ENCODE results near the gene DSCAML1.

The DSCAML1 gene

DNA sequence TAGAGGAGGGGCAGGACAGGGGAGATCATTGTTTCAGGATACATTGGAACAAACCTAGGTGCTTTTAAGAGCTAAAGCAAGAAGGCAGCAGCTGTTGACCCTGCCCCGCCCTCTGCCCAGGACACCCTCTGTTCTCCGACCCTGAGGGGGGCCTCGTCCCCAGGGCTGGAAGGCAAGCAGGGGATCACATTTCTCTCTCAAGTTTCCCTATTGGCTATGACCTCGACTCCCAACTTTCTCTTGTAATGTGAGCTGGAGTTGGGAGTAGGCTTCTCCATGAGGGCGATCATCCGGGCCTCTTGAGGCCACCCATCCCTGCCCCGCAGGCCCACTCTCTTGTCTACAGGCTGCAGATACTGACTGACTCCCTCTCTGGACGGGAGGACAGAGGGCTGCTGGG is 37.7 kb downstream of the DSCAML1 start:
- no peaks in the 10 kb centered on the region for H3K36me3 Mint-ChIP-seq (ENCODE audit: low read depth)
- DNase-seq, result peak; percentile 48
- TF ChIP-seq, protein P1, sequence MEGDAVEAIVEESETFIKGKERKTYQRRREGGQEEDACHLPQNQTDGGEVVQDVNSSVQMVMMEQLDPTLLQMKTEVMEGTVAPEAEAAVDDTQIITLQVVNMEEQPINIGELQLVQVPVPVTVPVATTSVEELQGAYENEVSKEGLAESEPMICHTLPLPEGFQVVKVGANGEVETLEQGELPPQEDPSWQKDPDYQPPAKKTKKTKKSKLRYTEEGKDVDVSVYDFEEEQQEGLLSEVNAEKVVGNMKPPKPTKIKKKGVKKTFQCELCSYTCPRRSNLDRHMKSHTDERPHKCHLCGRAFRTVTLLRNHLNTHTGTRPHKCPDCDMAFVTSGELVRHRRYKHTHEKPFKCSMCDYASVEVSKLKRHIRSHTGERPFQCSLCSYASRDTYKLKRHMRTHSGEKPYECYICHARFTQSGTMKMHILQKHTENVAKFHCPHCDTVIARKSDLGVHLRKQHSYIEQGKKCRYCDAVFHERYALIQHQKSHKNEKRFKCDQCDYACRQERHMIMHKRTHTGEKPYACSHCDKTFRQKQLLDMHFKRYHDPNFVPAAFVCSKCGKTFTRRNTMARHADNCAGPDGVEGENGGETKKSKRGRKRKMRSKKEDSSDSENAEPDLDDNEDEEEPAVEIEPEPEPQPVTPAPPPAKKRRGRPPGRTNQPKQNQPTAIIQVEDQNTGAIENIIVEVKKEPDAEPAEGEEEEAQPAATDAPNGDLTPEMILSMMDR (IDR thresholded peaks at IDR 0.05), result no peak
- no peaks in the 10 kb centered on the region for H3K9me3 Mint-ChIP-seq
- peaks cover 51% of the 10 kb centered on the region for H3K4me1 Mint-ChIP-seq
- peak overlapping the region; percentile 34 for H3K4me3 Mint-ChIP-seq
- H3K27ac Mint-ChIP-seq, result no peak overlapping the region
- H3K27me3 Mint-ChIP-seq (ENCODE audit: low read depth, poor library complexity), result peaks cover 54% of the 10 kb centered on the region

DNA sequence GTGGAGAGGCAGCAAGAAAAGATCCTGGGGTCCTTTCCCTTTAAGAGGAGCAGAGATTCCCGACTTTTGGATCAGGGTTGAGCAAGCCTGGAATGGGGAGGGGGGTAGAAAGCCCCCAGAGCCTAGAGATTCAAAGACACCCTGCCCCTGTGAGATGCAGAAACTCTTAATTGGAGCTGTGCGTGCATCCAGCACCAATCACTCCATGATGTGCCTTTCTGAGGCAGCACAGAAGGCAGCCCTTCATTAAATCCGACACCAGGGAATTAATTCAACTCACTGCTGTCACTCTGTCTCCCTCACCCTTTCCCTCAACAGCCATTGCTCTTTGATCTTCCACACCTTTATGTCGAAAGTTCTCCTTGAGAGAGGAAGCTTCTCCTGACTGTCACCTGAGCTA is 43.0 kb downstream of the DSCAML1 start:
- Mint-ChIP-seq H3K9me3 (no peaks in the 10 kb centered on the region), H3K4me3 (no peak overlapping the region), H3K4me1 (peaks cover 50% of the 10 kb centered on the region), H3K36me3 (ENCODE audit: low read depth) (no peaks in the 10 kb centered on the region), H3K27ac (no peak overlapping the region), H3K27me3 (ENCODE audit: low read depth, poor library complexity) (peaks cover 58% of the 10 kb centered on the region)
- TF ChIP-seq, protein P1 (IDR thresholded peaks at IDR 0.05), result no peak
- no peak for DNase-seq

DNA sequence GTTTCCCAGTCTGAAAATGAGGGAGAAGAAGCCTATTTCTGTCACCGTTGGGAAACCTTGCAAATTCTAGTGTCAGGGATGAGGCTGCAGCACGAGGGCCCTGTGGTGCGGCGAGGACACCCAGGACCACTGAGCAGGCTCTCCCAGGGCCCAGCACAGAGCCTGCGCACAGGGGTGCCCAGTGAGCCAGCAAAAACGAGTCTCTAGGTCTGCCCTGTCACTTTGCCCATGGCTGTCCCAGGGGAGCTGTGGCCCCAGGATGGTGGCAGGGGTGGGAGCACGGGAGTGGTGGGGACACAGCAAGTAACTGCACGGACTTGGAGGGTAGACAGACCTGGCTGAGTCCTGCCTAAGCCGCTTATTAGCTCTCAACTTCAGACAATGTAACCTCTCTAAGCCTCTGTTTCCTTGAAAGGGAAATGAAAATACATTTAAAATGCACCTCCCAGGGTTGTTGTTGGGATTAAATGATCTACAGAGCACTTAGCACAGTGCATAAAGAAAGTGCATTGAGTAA is 44.2 kb downstream of the DSCAML1 start:
- Mint-ChIP-seq H3K27ac (no peak overlapping the region), H3K4me3 (no peak overlapping the region), H3K36me3 (ENCODE audit: low read depth) (no peaks in the 10 kb centered on the region), H3K9me3 (no peaks in the 10 kb centered on the region), H3K27me3 (ENCODE audit: low read depth, poor library complexity) (peaks cover 63% of the 10 kb centered on the region), H3K4me1 (peaks cover 48% of the 10 kb centered on the region)
- TF ChIP-seq, protein P1 (IDR thresholded peaks at IDR 0.05), result no peak
- DNase-seq, result no peak

DNA sequence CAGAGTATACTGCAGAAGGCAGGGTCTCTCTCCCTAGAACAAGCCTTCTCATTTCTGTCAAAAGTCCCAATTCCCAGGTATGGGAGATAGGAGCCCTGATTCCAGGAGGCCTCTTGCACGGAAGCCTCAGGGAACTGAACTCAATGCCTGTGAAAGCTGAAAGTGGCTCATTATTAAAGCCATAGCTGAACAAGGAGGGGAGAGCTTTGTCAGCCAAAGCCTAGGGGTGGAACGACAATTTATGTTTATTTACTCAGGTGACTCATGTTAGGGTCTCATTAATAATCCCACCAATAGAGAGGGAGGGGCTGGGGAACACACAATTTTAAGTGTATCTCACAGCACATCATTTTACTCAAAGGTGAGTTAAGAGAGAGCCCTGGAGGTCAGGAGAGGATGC is 44.9 kb downstream of the DSCAML1 start:
- Mint-ChIP-seq H3K27me3 (ENCODE audit: low read depth, poor library complexity) (peaks cover 69% of the 10 kb centered on the region), H3K4me1 (peaks cover 51% of the 10 kb centered on the region), H3K9me3 (no peaks in the 10 kb centered on the region), H3K36me3 (ENCODE audit: low read depth) (no peaks in the 10 kb centered on the region), H3K27ac (no peak overlapping the region), H3K4me3 (no peak overlapping the region)
- DNase-seq, result no peak
- TF ChIP-seq, protein P1 (IDR thresholded peaks at IDR 0.05), result no peak

DNA sequence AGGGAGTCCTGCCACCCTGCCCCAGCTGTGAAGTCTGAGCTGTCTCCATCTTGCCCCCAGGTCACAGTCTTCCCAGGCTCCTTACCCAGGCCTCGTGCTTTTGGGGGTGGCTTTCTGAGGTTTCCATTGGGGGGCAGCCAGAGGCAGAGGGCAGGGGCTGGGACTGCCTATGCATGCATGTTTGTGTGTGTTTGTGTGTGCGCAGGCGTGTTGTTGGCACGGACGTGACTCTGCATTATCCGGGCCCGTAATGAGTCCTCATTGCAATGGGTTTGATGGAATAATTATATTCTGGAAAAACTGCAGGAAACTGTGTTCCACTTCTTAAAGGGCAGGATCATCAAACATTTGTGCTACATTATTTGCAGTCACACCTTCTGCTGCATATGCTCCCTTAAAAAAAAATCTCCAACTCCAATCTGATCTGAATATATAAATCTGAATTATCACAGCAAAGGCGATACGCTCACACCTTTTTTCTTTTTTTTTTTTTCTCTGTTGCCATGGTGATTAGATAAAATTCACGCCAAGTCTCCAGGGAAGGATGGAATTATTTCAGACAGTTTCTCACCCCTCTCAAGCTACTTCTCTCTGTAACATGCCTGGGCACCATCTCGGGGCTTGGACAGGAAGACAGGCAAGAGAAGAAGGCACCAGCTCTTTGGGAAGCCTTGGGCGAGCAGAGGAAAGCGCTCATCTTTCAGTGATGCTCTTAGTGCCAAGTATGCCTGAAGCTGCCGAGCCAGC is 45.9 kb downstream of the DSCAML1 start:
- H3K4me1 Mint-ChIP-seq, result peaks cover 55% of the 10 kb centered on the region
- H3K4me3 Mint-ChIP-seq, result no peak overlapping the region
- TF ChIP-seq, protein P1 (IDR thresholded peaks at IDR 0.05), result no peak
- no peak overlapping the region for H3K27ac Mint-ChIP-seq
- no peaks in the 10 kb centered on the region for H3K9me3 Mint-ChIP-seq
- no peaks in the 10 kb centered on the region for H3K36me3 Mint-ChIP-seq (ENCODE audit: low read depth)
- peaks cover 65% of the 10 kb centered on the region for H3K27me3 Mint-ChIP-seq (ENCODE audit: low read depth, poor library complexity)
- DNase-seq, result no peak

DNA sequence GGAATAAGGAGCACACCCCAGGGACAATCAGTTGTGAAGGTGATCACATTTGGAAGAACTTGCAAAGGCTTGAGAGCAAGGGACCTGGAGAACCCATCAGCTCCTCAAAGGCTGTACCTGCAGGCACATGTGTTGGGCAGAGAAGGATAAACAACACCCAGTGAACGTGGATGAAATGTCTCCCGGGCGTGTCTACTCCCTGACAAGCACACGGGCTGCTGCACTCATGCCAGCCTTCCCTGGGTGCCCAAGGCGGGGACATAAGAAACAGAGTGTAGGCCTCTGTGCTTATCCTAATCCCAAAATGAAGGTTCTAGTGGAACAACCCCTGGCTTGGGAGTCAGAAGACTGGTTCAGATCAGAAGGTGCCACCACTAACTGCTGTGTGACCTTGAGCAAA is 46.7 kb downstream of the DSCAML1 start:
- no peak for DNase-seq
- no peak overlapping the region for H3K4me3 Mint-ChIP-seq
- H3K4me1 Mint-ChIP-seq, result peaks cover 51% of the 10 kb centered on the region

More for the DNA sequence above, 46.7 kb downstream of the DSCAML1 start:
- H3K27me3 Mint-ChIP-seq (ENCODE audit: low read depth, poor library complexity), result peaks cover 60% of the 10 kb centered on the region
- no peaks in the 10 kb centered on the region for H3K9me3 Mint-ChIP-seq
- no peak overlapping the region for H3K27ac Mint-ChIP-seq
- TF ChIP-seq, protein P1 (IDR thresholded peaks at IDR 0.05), result no peak
- no peaks in the 10 kb centered on the region for H3K36me3 Mint-ChIP-seq (ENCODE audit: low read depth)
